KMS-11 (cell line): ENCODE measurements around the gene TUBE1.

Experiments
- H2AFZ ChIP-seq: fragments of 200-600 bp; sonication (generic); 2 replicates; pipeline ENCODE4 v1.6.1; 2016; ENCODE audit warnings: antibody characterized with exemption, mixed run types, low read depth
- H3K27ac ChIP-seq: fragments of 200-600 bp; sonication (generic); 2 replicates; pipeline ENCODE4 v1.6.1; 2016; ENCODE audit warnings: mild to moderate bottlenecking, mixed run types
- H3K27me3 ChIP-seq: fragments of 200-600 bp; sonication (generic); 2 replicates; pipeline ENCODE4 v1.6.1; 2017; ENCODE audit warnings: mild to moderate bottlenecking, low read depth, mixed run types, moderate library complexity; ENCODE audit not compliant: insufficient read depth
- H3K36me3 ChIP-seq: fragments of 200-600 bp; sonication (generic); 2 replicates; pipeline ENCODE4 v1.6.1; 2017; ENCODE audit warnings: mild to moderate bottlenecking, mixed run types; ENCODE audit not compliant: insufficient read depth
- H3K4me1 ChIP-seq: fragments of 200-600 bp; sonication (generic); 2 replicates; pipeline ENCODE4 v1.6.1; 2016; ENCODE audit warnings: mild to moderate bottlenecking, low read depth, mixed run types; ENCODE audit not compliant: poor library complexity, severe bottlenecking
- H3K4me2 ChIP-seq: fragments of 200-600 bp; sonication (generic); 2 replicates; pipeline ENCODE4 v1.7.0; 2016; ENCODE audit warnings: mild to moderate bottlenecking, mixed run types
- H3K4me3 ChIP-seq: fragments of 200-600 bp; sonication (generic); IDR thresholded peaks from 2 replicates; pipeline ENCODE4 v1.6.1; 2017; ENCODE audit warnings: low read depth, low read length, mixed read lengths; ENCODE audit not compliant: insufficient read depth
- H3K79me2 ChIP-seq: fragments of 200-600 bp; sonication (generic); 2 replicates; pipeline ENCODE4 v1.6.1; 2016; ENCODE audit warnings: low read depth, mixed run types; ENCODE audit not compliant: insufficient read depth
- H3K9ac ChIP-seq: fragments of 200-600 bp; sonication (generic); 2 replicates; pipeline ENCODE4 v1.6.1; 2016; ENCODE audit warnings: mild to moderate bottlenecking, mixed run types
- H4K20me1 ChIP-seq: fragments of 200-600 bp; sonication (generic); 2 replicates; pipeline ENCODE4 v1.6.1; 2016; ENCODE audit warnings: mild to moderate bottlenecking, mixed run types; ENCODE audit not compliant: insufficient read depth
- TF ChIP-seq, protein P1 (sequence below): fragments of 200-600 bp; sonication (generic); conservative IDR thresholded peaks from 2 replicates; pipeline ENCODE4 v1.6.1; 2017; ENCODE audit warnings: low read depth, mild to moderate bottlenecking, antibody characterized with exemption, low read length, moderate library complexity, mixed read lengths

The TUBE1 gene

GRCh38 chr6:112026933-112027332, 60.3 kb downstream of the TUBE1 start:
- Histone ChIP-seq H3K36me3 (no peaks in the 10 kb centered on the region), H3K4me1 (peaks cover 18% of the 10 kb centered on the region), H3K27me3 (no peaks in the 10 kb centered on the region), H3K4me2 (no peak overlapping the region), H2AFZ (no peak overlapping the region), H3K79me2 (no peaks in the 10 kb centered on the region), H3K9ac (no peak overlapping the region), H3K27ac (no peak overlapping the region), H3K4me3 (no peak overlapping the region), H4K20me1 (no peaks in the 10 kb centered on the region)
- TF ChIP-seq, protein P1, sequence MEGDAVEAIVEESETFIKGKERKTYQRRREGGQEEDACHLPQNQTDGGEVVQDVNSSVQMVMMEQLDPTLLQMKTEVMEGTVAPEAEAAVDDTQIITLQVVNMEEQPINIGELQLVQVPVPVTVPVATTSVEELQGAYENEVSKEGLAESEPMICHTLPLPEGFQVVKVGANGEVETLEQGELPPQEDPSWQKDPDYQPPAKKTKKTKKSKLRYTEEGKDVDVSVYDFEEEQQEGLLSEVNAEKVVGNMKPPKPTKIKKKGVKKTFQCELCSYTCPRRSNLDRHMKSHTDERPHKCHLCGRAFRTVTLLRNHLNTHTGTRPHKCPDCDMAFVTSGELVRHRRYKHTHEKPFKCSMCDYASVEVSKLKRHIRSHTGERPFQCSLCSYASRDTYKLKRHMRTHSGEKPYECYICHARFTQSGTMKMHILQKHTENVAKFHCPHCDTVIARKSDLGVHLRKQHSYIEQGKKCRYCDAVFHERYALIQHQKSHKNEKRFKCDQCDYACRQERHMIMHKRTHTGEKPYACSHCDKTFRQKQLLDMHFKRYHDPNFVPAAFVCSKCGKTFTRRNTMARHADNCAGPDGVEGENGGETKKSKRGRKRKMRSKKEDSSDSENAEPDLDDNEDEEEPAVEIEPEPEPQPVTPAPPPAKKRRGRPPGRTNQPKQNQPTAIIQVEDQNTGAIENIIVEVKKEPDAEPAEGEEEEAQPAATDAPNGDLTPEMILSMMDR, result no peak

- H3K27ac ChIP-seq, result no peak overlapping the region
- H3K9ac ChIP-seq, result no peak overlapping the region
- no peaks in the 10 kb centered on the region for H3K79me2 ChIP-seq
- H3K4me2 ChIP-seq, result no peak overlapping the region
- no peaks in the 10 kb centered on the region for H4K20me1 ChIP-seq
- H3K36me3 ChIP-seq, result no peaks in the 10 kb centered on the region
- H3K4me1 ChIP-seq, result peaks cover 18% of the 10 kb centered on the region
- no peaks in the 10 kb centered on the region for H3K27me3 ChIP-seq
- H2AFZ ChIP-seq, result no peak overlapping the region
- TF ChIP-seq, protein P1, result no peak
- no peak overlapping the region for H3K4me3 ChIP-seq
Observed at GRCh38 chr6:112024464-112024863, 62.8 kb downstream of the TUBE1 start.

- no peak overlapping the region for H2AFZ ChIP-seq
- H4K20me1 ChIP-seq, result no peaks in the 10 kb centered on the region
- TF ChIP-seq, protein P1, result no peak
- H3K4me1 ChIP-seq, result peaks cover 7% of the 10 kb centered on the region
- H3K9ac ChIP-seq, result no peak overlapping the region
- H3K36me3 ChIP-seq, result no peaks in the 10 kb centered on the region
- no peak overlapping the region for H3K27ac ChIP-seq
- H3K27me3 ChIP-seq, result no peaks in the 10 kb centered on the region
- no peaks in the 10 kb centered on the region for H3K79me2 ChIP-seq
- H3K4me3 ChIP-seq, result no peak overlapping the region
- H3K4me2 ChIP-seq, result no peak overlapping the region
Observed at GRCh38 chr6:112022749-112023148, 64.5 kb downstream of the TUBE1 start.

DNA sequence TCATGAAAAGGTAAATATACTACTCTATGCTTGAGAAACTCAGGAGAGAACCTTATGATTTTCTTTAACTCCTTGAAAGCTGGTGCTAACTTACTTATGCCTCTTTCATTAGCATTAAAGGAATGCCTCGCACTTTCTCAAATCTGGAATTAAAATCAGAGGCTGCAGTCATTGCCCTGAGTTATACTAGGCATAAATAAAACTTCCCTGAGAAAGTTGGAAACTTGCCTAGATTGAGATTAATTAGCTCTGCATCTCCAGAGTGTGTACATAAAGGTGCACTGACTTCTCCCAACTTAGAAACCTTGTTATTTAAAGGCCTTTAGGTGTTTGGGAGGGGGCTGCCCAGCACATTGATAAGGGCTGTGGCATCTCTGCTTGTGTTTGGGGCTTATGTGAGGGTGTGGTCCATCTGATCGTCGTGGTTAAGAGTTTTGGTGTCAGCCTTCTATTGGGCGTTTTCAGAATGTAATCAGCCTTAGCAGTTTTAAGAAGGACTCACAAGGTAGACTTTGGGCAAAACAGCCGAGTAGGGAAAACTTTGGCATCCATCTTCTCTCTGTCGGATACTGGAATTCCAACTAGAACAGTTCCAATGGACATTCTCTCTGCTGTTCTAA, 65.5 kb downstream of the TUBE1 start:
- Histone ChIP-seq H2AFZ (no peak overlapping the region), H4K20me1 (no peaks in the 10 kb centered on the region), H3K4me1 (no peaks in the 10 kb centered on the region), H3K27me3 (no peaks in the 10 kb centered on the region), H3K27ac (no peak overlapping the region), H3K79me2 (no peaks in the 10 kb centered on the region), H3K9ac (no peak overlapping the region), H3K4me3 (no peak overlapping the region), H3K36me3 (no peaks in the 10 kb centered on the region), H3K4me2 (no peak overlapping the region)
- TF ChIP-seq, protein P1, result no peak
